D721Med (cell line): ENCODE data around the gene CENPX.

Experiments used
- DNase-seq: peaks from one replicate; pipeline ENCODE4 v3.0.0; 2011; ENCODE audit warnings: low spot score; ENCODE audit not compliant: insufficient read length
- FAIRE-seq: peaks from 2 replicates; lab custom pipeline; 2011; peaks lifted over from hg19 to GRCh38; lab: Jason Lieb, UNC
- CTCF ChIP-seq: IDR thresholded peaks from 2 replicates; pipeline ENCODE4 v1.5.1; 2012; ENCODE audit warnings: mild to moderate bottlenecking, control low read depth; ENCODE audit not compliant: insufficient read depth; ENCODE audit errors: missing control alignments

Gene CENPX

DNA sequence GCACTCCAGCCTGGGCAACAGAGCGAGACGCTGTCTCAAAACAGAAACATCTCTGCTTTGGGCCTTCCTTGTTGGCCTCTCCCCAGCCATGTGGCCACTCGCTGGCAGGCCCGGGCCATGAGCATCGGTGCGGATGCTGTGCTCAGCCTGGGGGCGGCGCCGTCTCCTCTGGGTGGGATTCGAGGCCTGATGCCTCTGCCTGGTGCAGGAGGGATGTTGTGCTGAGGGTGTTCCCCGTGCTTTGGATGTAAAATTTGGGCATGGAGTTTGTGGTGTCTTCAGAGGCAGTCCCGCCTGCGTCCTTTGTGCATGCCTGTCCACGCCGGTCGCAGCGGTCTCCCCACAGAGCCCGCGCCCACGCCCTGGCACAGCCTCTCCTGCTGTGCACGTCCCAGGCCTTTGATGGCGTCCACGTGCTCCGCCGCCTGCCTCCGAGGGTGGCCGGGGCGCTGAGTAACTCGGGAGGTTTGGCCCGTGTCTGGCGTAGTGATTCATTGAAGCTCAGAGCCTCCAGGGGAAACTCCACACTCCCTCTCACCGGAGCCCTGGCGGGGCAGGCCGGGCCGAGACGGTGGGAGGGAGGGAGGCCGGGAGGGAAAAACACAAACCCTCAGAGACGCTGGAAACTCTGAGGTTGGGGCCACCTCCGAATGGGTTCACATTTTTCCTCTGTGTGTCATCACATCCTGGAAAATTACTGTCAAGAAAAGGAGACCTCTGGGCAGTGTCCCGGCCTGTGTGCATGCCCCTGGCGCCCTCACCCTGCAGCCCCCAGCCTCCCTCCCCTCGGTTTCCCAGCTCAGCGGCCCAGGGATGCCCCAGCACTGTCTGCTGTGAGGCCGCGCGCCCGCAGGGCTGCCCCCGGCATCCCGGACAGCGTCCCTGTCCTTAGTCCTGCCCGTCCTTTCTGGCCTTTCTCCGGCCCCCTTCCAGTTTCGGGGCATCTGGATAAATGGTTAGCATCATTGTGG lies 19.0 kb downstream of the CENPX start:
- no peak for DNase-seq
- FAIRE-seq = no peak
- TF ChIP-seq CTCF = no peak

- DNase-seq (no peak), FAIRE-seq (no peak)
- TF ChIP-seq CTCF = no peak
Observed at GRCh38 chr17:82001571-82002056, 21.1 kb downstream of the CENPX start.

DNA sequence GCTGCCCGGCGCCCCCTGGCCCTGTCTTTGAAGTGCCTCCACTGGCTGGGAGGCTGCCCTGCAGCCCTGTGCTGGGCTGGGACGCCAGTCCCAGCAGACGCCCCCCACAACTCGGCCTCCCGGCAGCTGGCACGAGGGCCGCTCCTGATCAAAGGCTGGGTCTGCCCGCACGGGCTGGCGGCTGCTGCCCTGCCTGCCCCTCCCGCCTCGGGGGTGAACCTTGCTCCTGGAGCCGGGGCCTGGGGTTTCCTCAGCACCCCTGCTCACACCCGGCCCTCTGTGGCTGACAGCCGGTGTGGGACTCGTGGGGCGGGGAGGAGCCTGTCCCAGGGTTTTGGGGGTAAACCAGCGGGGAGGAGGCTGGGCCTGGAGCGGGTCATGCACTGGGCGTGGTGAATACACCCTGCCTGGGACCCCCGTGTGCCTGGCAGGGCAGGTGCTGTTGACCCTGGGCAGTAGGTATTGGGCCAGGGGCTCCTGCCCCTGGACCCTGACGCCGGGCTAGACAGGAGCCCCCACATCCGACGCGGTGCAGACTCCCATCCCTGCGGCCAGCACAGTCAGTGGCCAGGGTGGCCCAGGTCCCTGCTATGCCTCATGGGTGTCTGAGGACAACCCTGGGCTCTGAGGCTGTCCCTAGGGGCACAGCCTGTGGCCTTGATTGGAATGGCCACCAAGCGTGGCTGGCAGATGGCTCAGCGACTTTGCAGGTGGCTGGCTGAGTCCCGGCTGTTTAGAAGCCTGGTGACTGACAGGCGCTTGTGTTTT lies 21.7 kb downstream of the CENPX start:
- no peak for TF ChIP-seq CTCF
- no peak for FAIRE-seq
- DNase-seq = peak; percentile 81

GRCh38 chr17:81999976-82000802 lies 22.5 kb downstream of the CENPX start:
- DNase-seq (no peak), FAIRE-seq (no peak)
- no peak for TF ChIP-seq CTCF

DNA sequence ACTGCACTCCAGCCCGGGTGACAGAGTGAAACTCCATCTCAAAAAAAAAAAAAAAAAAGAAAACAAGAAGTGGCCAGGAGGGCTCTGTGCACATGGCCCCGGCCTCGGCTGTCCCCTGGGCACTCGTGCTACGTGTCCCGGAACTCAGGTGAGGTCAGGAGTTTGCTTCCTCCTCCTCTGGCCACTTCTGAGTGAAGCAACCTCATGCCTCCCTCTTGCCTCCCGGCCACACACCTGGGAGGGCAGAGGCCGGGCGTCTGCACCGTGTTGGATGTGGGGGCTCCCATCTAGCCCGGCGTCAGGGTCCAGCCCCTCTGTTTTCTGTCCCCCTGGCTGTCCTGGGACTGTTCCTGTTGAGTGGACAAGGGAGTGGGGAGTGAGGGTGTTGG lies 23.1 kb downstream of the CENPX start:
- DNase-seq (no peak), FAIRE-seq (no peak)
- TF ChIP-seq CTCF = no peak

GRCh38 chr17:81998691-81999438 lies 23.8 kb downstream of the CENPX start:
- DNase-seq (no peak), FAIRE-seq (no peak)
- no peak for TF ChIP-seq CTCF
